ENCODE measurements around the gene DOHH.

The DOHH gene

GRCh38 chr19:3501780-3502179 lies 1.3 kb upstream of the DOHH start:
- no peak for DNase-seq (ENCODE audit: low spot score)

- peak; percentile 22 for DNase-seq (ENCODE audit: low spot score)
Measured at GRCh38 chr19:3499738-3500428, 591 bp downstream of the DOHH start.

- no peak for DNase-seq (ENCODE audit: low spot score)
Measured at GRCh38 chr19:3497757-3498520, 2.5 kb downstream of the DOHH start.

- DNase-seq (ENCODE audit: low spot score): no peak
Measured at GRCh38 chr19:3496392-3497273, 3.8 kb downstream of the DOHH start.

GRCh38 chr19:3494559-3494958 lies 5.9 kb downstream of the DOHH start:
- no peak for DNase-seq (ENCODE audit: low spot score)

GRCh38 chr19:3494051-3494450 lies 6.4 kb downstream of the DOHH start:
- DNase-seq (ENCODE audit: low spot score): no peak

GRCh38 chr19:3493651-3494050 lies 6.8 kb downstream of the DOHH start:
- no peak for DNase-seq (ENCODE audit: low spot score)

- no peak for DNase-seq (ENCODE audit: low spot score)
Measured at GRCh38 chr19:3492919-3493318, 7.6 kb downstream of the DOHH start.

GRCh38 chr19:3492131-3492839 lies 8.2 kb downstream of the DOHH start:
- no peak for DNase-seq (ENCODE audit: low spot score)

- DNase-seq (ENCODE audit: low spot score): no peak
Measured at GRCh38 chr19:3491396-3492119, 8.9 kb downstream of the DOHH start.

- no peak for DNase-seq (ENCODE audit: low spot score)
Measured at GRCh38 chr19:3483226-3483628, 17.2 kb downstream of the DOHH start, which contains the start of gene SMIM44. Gene SMIM44 (minus strand): TSS chr19:3483441. CDS start chr19:3483403, 38 bp downstream.

- DNase-seq (ENCODE audit: low spot score): no peak
Measured at GRCh38 chr19:3482507-3483225, 17.8 kb downstream of the DOHH start.

- no peak for DNase-seq (ENCODE audit: low spot score)
Measured at GRCh38 chr19:3481241-3482090, 19.0 kb downstream of the DOHH start.

- no peak for DNase-seq (ENCODE audit: low spot score)
Measured at GRCh38 chr19:3480383-3481091, 19.9 kb downstream of the DOHH start, which contains the start of gene SMIM24. Gene SMIM24 (minus strand): TSS chr19:3480525. CDS start chr19:3480463, 62 bp downstream.

GRCh38 chr19:3479834-3480215 lies 20.6 kb downstream of the DOHH start:
- DNase-seq (ENCODE audit: low spot score): no peak

GRCh38 chr19:3479177-3479833 lies 21.2 kb downstream of the DOHH start:
- DNase-seq (ENCODE audit: low spot score): no peak

GRCh38 chr19:3478409-3479176 lies 21.9 kb downstream of the DOHH start:
- no peak for DNase-seq (ENCODE audit: low spot score)
